HUDEP-2 (cell line): ENCODE results near the gene SCARF2.
"Not testable (repeated sequence)": the region's sequence is repeated elsewhere in the genome, so short reads cannot be mapped to it uniquely, and the experiment has no call there.

Experiments used
- DNase-seq, 76 experiments: peaks; one replicate each; lab custom pipeline; 2025; ENCODE audit not compliant: unreplicated experiment in 76 of 76; lab: John Stamatoyannopoulos, UW

Gene SCARF2

DNA sequence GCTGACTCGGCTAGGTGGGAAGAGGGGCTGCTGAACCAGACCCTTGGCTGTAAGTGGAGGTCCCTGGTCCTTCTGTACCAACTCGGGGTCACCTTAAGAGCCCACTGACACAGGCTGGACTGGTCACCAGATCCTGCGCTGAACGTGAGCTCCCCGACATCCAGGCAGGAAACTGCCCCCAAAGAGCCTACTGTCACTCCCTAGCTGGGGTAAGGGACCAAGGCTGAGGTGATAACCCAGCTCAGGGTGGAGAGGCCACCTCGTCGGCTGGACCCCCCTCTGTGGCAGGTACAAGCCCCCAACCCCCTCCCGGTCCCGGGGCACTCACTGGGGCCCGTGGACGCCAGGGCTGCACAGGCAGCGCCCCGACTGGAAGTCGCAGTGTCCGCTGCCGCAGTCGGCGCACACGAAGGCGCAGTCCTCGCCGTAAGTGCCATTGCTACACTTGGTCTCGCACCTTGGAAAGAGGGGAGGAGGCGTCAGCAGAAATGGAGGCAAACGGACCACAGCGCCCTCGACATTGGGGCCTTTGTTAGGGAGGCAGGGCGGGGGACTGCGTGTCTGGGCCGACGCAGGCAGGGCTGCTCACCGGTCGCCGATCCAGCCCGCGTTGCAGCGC is 7.4 kb downstream of the SCARF2 start:
- no peak for DNase-seq

DNA sequence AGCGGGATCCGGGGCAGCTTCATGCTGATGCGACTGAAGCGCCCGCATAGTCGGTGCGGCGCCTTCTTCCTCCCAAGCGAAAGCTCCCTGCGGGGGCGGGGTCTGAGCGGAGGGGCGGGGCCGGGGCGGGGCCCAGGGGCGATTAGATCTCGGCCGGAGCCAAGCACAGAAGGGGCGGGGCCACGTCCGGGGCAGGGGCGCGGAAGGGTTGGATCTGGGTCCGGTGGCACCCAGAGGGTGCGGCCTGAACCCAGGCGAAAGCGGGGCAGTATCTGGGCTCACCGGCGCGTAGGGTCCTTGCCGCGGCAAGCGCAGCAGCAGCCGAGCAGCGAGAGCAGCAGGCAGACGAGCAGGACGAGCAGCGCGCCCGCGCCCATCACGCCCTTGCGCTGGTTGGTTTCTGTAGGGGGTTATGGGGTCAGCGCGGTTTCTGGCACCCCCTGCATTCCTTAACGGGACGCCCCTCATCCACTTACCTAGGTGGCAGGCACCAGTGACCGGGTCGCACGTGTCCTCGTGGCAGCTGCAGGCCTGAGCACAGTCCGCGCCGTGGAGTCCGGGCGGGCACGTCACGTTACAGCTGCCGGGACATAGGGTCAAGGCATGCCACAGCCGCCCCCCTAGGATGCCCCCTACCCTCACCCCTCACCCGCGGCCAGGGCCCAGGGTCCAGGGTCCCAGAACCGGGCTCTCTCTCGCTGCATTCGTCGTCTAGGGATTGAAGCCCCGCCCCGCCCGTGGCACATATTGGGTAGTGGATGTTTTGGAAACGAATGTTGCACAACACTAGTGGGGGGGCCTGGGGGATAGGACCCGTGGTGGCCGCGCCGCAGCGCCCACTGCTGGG is 8.1 kb downstream of the SCARF2 start:
- peak in 67 of 76 experiments; percentile 5 to 82 (median 59) for DNase-seq

DNA sequence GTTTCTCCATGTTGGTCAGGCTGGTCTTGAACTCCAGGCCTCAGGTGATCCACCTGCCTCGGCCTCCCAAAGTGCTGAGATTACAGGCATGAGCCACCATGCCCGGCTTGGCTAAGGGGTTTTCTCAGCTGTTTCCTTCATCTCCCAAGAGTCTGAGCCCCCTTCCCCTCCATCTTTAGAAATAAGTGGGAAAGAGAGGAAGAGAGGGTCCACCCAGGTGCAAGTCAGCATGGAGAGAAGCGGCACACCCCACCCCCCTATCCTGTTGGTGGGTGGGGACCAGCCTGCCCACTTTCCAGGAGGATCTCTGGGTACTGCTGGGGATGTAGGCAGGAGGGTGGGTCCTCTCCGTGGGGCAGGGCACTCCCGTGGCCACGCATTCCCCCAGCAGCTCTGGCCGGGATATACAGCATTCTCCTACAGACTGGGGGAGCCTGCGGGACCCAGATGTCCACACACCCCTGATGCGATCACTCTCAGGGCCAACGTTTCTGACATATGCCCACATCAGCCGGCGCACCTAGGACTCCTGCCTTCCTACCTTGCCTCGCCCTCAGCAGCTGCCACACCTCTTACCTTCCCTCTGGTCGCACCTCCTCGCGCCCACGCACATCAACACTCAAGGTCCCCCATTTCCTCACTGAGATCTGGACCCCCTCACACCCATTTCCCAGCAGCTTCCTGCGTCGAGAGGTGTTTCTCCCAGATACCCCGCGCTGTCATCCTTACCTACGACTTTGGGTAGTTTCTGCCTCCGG is 8.9 kb downstream of the SCARF2 start:
- DNase-seq: no peak

DNA sequence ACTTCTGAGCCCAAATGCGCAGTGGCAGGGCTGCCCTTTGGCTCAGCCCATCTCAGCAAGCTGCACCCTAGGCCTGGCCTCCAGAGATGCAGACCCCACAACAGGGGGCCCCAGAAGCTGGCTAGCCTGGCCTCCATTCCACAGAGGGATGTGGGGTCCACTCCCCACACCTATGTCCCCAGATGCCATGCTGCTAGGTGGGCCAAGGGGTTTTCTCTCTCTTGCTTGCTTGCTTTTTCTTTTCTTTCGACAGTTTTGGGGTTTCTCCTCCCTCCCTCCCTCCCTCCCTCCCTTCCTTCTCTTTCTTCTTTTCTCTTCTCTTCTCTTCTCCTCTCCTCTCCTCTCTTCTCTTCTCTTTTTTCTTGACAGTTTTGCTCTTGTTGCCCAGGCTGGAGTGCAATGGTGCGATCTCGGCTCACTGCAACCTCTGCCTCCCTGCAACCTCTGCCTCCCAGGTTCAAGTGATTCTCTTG is 9.6 kb downstream of the SCARF2 start:
- no peak for DNase-seq

DNA sequence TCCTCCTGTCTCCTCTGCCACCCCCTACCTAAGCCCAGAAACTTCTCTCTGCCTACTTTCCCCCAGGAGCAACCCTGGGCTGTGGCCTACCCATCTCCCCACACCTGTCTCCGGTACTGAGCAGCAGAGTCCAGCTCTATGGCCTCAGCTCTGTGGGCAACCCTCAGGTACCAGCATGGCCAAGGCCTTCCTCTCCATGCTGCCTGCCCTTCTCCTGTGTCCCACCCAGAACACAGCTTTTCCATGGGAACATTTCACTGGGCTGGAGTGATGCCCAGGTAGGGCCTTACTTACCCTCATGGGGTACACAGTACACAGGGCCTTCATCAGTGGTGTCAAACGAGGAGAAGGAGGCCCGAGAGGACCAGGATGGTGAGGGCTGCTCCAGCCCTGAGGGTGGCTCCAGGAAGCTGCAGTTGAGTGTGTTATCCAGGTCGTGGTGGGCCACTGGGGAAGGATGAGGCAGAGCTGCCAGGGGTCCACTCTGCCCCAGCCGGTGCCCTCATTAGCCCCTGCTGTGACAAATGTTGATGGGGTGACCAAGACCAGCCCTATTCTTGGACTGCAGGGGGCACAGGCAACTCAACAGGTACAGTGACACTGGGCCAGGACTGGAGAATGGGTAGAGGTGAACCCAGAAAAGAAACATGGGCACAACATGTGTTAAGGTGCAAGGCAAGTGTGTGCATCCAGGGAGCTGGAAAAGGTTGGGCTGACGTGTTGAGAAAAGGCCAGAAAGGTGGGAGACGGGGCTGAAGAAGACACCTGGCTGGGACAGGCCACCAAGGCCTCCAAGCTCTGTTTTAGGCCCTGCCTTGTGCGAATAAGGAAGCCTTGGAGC is 10.3 kb downstream of the SCARF2 start:
- DNase-seq: no peak

DNA sequence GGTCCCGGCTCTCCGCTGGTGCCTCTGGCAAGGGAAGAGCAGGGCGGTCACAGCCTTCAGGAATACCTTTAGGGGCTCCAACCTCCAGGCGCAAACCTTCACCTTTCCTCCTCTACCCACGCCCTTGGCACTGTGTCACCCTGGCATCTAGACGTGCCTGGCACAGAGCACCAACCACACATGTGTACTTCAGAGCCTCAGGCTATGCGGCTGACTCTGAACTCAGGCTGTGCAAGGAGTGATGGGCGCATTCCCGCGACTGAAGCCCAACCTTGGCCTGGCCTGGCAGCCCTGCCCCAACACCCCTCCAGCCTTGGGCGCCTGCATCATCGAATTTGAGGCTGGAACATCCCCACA is 11.4 kb downstream of the SCARF2 start:
- no peak for DNase-seq

DNA sequence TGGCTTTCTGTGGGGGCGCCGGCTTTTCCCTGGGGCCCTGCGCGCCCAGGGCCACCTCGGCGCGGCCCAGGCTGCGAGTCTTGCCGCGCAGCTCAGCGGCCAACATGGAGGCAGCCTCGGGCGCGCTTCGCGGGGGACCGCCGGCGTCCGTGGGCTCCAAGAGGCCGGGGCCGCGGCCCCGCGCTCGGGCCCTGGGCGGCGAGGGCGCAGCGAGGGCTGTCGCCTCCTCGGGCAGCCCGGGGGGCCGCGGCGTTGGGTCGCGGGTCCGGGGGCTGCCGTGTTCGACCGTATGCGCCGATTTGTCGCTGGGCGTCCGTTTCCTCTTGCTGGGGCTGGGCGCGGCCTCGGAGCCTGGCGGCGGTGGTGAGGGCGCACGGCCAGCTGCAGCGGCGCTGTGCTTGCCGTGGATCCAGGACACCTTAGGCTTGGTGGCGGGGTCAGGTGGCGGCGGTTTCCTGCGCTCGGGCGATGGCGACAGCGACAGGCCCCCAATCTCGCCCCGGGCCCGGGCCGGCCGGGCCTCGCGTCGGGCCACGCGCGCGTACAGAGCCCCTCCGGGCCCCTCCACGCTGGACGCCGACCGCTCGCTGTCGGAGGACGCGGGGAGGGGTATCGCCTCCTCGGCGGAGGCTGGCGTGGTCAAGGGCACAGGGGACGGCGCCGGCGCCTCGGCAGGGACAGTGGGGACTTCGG is 11.9 kb downstream of the SCARF2 start:
- DNase-seq: no peak

DNA sequence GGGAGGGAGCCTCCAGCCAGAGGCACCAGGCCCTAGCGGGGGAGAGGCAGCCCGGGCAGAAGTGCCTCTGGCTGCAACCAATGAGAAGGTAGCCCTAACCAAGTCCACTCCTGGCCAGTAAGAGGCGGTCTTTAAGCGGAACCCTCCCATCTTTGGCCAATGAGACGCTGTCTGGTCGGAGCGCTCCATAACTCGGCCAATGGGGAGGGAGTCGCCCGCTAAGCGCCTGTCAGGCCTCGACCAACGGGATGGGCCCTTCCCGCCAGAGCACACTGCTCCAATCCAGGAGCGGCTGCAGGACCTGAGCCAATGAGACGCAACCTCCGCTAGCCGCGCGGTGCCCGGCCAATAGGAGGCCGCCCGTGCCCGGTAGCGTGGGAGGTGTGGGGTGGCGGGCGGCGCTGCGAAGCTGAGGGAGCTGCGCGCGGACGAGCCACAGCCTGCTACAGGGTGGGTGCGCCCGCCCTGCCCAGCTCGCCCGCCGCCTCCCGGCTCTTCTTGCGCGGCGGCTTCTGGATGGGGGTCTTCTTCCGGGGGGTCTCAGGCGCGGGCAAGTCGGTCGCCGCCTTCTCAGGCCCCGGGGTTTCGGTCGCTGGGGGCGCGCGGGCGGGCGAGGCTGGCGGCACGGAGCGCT is 12.6 kb downstream of the SCARF2 start:
- no peak for DNase-seq

DNA sequence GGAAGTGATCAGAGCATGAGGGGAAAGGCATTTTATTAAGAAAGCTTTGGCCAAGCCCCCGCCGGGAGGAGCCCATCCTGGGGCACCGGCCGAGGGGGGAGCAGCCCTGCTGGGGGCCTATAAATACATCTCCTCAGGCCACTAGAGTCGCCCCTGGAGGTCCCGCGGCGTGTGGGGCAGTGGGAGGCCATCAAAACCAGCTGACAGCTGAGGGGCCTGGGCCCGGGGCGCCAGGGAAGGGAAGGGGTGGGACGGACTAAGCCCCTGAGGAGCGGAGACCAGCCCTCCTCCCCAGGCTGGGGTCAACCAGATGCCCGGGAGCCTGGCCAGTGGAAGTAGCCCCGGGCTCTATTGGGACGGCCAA is 13.1 kb downstream of the SCARF2 start:
- DNase-seq: no peak

DNA sequence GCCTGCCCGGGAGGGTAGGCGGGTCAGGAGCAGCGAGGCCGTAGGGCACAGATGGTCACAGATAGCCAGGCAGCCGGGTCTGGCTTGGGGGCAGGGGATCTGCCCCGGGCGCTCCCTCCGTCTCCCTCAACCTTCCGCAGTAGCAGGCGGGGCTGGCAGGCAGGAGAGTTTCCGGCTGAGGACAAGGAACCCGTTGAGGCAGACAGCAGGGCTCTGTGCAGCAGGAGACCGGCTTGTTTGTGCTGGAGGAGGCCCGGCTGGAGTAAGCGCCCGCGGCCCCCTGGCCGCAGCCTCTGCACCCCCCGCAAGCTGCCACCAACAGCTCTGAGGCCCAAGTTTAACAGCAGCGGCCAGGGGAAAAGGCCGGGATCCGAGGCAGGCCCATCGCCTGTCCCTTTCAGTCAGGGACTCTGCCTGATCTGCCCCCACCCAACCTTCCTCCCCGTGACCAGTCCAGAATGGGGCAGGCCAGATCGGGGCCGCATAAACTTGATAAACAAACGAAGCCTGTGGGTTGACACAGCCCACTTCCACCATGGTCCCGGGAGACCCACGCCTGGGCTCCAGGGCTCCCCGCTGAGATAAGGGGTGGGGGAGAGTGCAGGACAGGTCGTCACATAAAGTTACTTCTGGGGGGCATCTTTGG is 13.6 kb downstream of the SCARF2 start:
- no peak for DNase-seq

DNA sequence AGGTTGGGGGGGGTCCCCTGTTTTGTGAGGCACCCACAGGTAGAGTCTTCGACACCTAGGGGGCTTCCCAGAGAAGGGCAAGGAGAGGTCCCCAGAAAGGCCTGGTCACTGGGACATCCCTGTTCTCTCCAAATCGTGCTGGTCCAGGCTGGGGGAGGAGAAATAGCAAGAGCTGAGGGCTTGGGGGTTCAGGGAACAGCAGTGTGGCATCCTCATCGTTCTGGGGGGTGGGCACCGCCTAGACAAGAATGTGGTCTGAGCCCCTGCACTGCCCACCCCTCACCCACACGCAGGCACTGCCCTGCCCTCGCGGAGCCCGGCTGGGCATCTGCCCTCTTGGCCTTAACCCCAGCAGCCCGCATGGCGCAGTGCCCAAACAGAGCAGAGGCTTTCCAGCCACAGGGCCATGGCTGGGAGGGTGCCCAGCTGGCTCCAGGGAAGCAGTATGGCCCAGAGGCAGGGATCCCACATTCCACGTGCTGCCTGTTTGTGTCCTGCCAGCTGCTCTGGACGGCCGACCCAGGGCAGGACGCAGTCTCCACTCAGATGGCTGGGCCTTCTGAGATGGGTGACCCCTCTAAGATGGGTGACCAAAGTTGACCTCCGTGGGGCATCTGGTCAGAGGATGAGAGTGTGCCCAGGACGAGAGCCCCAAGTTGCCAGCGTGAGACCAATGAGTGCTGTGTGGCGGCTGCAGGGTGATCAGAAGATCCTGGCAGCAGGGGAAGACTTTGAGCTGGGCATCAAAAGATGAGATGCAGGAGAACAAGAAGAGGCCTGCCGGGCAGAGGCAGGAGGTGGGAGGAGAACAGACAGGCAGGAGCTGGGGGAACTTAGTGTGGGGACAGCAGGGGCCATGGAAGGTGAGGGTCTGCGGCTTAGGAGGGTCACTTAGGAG is 14.4 kb downstream of the SCARF2 start:
- DNase-seq: no peak

DNA sequence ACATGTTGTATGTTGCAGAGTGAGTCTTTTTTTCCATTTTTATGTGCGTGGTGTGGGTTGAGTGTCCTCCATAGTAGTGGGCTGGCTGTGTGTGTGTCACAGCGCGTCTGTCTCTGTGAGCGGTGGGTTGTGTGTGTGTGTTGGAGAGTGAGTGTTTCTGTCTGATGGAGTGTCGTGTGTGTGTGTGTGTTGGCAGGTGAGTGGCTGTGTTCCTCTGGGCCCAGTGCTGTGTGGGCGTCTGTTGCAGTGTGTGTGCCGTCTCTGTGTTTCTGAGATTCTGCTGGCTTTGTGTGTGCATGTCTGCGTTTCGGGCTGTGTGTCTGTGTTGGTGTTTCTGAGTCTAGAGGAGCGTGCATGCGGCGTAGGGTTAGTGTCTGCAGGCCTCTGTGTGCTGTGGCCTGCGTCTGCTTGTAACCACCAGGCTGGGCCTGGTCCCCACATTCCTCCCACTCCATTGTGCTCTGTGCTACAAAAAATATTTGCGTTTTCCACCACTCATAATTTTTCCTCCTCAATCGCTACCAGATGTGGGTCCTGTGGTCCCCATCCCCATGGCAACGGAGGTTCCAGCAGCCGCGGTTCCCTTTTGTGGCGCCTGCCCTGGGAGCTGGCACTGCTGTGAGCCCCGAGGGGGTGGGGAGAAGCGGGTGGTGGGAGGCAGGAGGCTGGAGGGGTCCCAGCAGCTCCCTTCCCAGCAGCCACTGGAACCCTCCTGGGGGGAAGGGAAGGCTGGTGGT is 15.2 kb downstream of the SCARF2 start:
- no peak for DNase-seq

DNA sequence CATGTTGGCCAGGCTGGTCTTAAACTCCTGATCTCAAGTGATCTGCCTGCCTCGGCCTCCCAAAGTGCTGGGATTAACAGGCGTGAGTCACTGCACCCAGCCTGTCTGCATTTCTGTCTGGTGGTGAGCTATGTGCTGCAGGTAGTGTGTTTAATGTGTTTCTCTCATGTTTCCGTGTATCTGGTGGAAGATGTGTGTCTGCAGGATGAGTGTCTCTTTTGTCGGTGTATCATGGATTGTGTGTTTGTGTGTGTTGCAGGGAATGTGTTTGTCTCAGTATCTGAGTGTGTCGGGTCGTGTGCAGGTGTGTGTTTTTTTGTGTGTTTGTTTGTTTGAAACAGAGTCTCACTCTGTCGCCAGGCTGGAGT is 16.1 kb downstream of the SCARF2 start:
- DNase-seq: no peak

DNA sequence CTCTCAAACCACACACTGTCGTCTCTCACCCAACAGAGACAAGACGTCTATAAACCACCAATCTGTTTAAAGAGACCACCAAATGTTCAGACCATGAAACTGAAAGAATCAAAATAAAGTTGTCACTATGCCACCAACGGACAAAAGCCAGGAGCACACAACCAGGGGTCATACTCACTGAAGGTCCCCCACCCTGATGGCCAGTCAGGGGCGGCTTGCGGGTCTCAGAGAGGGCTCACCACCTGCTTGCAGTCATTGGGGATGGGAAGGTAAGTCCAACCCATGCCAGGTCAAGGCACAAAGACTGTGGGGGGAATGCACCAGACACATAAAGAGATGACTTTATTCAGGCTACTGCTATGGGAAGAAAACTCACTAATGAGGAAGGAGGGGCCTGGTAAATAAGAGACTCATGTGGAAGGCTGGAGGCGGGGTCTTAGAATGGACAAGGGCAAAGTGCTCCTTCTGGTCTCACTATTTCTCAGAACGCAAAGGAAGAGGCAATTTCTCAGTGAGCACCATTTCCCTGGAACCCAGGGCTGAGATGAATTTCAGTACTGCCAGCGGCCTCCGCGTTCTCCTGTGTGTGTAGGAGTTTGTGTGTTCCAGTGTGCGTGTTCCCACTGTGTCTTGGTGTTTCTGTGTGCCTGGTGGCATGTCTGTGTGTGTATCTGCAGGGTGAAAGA is 17.3 kb downstream of the SCARF2 start:
- no peak for DNase-seq

DNA sequence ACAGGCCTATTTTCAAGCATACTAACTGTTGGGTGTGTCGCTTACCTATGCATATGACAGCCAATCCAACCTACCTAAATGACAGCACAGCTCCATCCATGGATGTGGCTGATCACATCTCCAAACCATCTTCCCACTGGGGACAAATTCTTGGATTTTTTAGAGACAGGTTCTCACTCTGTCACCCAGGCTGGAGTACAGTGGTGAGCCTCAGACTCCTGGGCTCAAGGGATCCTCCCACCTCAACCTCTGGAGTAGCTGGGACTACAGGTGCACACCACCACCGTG is 18.0 kb downstream of the SCARF2 start:
- DNase-seq: no peak

DNA sequence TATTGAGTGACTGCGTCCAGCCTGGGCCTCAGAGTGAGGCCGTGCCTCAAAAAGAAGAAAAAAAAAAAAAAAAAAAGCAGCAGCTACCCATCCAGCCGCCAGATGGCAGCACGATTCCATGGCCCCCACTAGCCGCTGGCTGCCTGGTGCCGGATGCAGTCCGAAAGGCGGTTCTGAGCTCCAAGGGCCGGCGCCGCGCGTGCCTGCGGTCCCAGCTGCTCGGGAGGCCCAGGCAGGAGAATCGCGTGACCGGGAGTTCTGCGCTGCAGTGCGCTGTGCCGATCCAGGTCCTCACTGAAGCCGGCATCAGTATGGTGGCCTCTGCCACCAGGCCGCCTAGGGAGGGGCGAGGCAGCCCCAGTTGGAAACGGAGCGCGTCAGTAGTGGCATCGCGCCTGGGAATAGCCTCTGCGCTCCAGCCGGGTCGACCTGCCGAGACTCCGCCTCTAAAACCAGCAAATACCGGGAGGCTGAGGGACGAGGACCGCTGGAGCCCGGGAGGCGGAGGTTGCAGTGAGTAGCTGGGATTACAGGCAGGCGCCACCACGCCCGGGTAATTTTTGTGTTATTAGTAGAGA is 19.3 kb downstream of the SCARF2 start:
- peak in 51 of 76 experiments; percentile 4 to 55 (median 31) for DNase-seq

DNA sequence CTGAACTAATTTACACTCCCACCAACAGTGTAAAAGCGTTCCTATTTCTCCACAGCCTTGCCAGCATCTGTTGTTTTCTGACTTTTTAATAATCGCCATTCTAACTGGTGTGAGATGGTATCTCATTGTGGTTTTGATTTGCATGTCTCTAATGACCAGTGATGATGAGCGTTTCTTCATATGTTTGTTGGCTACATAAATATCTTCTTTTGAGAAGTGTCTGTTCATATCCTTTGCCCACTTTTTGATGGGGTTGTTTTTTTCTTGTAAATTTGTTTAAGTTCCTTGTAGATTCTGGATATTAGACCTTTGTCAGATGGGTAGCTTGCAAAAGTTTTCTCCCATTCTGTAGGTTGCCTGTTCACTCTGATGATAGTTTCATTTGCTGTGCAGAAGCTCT is 21.9 kb downstream of the SCARF2 start:
- not testable (repeated sequence) for DNase-seq
